A673 (cell line): ENCODE data around the gene SGTA.

Source experiments
- CTCF ChIP-seq: fragments of 300-800, 200-600 bp; sonication (generic); conservative IDR thresholded peaks from 2 replicates; pipeline ENCODE4 v1.5.1; 2017; ENCODE audit warnings: low read depth, mild to moderate bottlenecking, antibody characterized with exemption, low read length, moderate library complexity, mixed read lengths
- EZH2 ChIP-seq: fragments of 200-600 bp; sonication (generic); IDR thresholded peaks from 2 replicates; pipeline ENCODE4 v1.6.1; 2017; ENCODE audit warnings: borderline replicate concordance, low read depth, mild to moderate bottlenecking, mixed read lengths, antibody characterized with exemption, low read length; ENCODE audit not compliant: poor library complexity, severe bottlenecking

- TF ChIP-seq CTCF (no peak), EZH2 (no peak)
Measured at GRCh38 chr19:2723747-2724146, 59.3 kb downstream of the SGTA start.
